ENCODE measurements around the gene PPM1L. TPM values are rescaled to one million over a fixed set of nuclear protein-coding genes. Genes with fewer than 3 reads are reported as not detected.

Gene PPM1L
- total and polyA plus RNA-seq, 8 donors, result 5.1 to 12.7 (median 5.4) TPM

DNA sequence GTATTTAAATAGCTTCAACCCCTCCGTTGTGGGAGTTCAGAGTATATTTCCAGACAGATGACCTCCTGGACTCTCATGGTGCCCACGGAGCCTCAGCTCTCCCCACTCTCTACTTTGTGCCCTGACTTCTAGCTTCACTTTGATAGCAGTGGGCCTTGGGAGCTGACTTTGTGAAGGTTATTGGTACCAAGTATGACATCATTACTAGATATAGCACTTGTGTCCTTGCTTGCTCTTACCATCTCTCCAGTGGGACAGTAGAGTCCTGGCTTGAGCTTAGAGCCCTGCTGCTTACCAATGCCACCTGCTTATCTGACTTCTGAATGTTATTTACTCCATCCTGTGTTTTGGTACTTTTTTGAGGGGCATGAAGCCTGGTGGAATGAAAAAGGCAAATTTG is 53.4 kb downstream of the PPM1L start:
- Histone ChIP-seq H3K4me1 (no peaks in the 10 kb centered on the region), H3K36me3 (no peaks in the 10 kb centered on the region), H3K9me3 (no peaks in the 10 kb centered on the region), H3K27me3 (no peaks in the 10 kb centered on the region), H3K27ac (no peak overlapping the region), H3K4me3 (no peak overlapping the region)
- TF ChIP-seq, protein P1, sequence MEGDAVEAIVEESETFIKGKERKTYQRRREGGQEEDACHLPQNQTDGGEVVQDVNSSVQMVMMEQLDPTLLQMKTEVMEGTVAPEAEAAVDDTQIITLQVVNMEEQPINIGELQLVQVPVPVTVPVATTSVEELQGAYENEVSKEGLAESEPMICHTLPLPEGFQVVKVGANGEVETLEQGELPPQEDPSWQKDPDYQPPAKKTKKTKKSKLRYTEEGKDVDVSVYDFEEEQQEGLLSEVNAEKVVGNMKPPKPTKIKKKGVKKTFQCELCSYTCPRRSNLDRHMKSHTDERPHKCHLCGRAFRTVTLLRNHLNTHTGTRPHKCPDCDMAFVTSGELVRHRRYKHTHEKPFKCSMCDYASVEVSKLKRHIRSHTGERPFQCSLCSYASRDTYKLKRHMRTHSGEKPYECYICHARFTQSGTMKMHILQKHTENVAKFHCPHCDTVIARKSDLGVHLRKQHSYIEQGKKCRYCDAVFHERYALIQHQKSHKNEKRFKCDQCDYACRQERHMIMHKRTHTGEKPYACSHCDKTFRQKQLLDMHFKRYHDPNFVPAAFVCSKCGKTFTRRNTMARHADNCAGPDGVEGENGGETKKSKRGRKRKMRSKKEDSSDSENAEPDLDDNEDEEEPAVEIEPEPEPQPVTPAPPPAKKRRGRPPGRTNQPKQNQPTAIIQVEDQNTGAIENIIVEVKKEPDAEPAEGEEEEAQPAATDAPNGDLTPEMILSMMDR (IDR thresholded peaks at IDR 0.05), result no peak
- no peak for ATAC-seq
- no peak for DNase-seq
- intact Hi-C loops (cut with DNase I), result no loop called here

- intact Hi-C loops (cut with DNase I), result no loop called here
- H3K4me3 ChIP-seq, result no peak overlapping the region
- H3K9me3 ChIP-seq, result no peaks in the 10 kb centered on the region
- no peaks in the 10 kb centered on the region for H3K27me3 ChIP-seq
- H3K4me1 ChIP-seq, result no peaks in the 10 kb centered on the region
- TF ChIP-seq, protein P1 (IDR thresholded peaks at IDR 0.05), result no peak
- no peak overlapping the region for H3K27ac ChIP-seq
- no peak for ATAC-seq
- no peaks in the 10 kb centered on the region for H3K36me3 ChIP-seq
- DNase-seq, result no peak
These were observed 54.6 kb downstream of the PPM1L start for GRCh38 chr3:160810362-160811236.

DNA sequence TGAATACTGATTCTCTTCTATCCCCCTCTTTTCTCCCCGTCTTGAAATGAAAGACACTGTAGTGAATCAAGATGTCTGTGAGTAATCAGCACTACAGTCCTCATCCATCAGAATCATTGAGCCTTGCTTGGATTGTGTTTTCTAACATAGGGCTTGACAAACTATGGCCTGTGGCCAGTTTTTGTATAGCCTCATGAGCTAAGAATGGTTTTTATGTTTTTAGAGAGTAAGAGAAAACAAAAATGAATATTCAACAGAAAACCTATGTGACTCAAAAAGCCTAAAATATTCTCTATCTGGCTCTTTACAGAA is 55.2 kb downstream of the PPM1L start:
- intact Hi-C loops (cut with DNase I), result no loop called here
- TF ChIP-seq, protein P1 (IDR thresholded peaks at IDR 0.05), result no peak

DNA sequence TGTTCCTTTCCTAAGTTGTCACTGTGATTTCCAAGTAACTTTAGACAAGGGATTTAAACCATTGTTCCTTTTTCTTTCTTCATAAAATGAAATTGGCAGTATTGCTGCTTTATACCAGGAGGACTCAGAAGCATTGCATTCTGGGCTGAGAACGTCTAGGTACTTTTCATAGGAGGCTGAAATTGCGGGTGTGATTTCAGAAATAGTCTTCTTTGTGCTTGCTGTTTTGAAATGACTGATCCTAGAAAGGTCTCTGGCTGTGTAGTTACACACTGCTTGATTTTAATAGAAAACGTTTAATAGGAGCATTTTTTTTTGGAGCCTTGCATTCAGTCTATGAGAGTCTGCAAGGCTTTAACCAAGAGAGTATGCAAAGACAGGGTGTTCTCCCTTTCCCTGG is 56.3 kb downstream of the PPM1L start:
- Histone ChIP-seq H3K4me1 (no peaks in the 10 kb centered on the region), H3K27ac (no peak overlapping the region), H3K9me3 (no peaks in the 10 kb centered on the region), H3K36me3 (no peaks in the 10 kb centered on the region), H3K27me3 (no peaks in the 10 kb centered on the region), H3K4me3 (no peak overlapping the region)
- ATAC-seq (no peak), DNase-seq (no peak)
- TF ChIP-seq, protein P1 (IDR thresholded peaks at IDR 0.05), result no peak
- intact Hi-C loops (cut with DNase I), result no loop called here

More for the DNA sequence above, 55.2 kb downstream of the PPM1L start:
- H3K9me3 ChIP-seq, result no peaks in the 10 kb centered on the region
- H3K4me3 ChIP-seq, result no peak overlapping the region
- DNase-seq, result no peak
- H3K36me3 ChIP-seq, result no peaks in the 10 kb centered on the region
- H3K27ac ChIP-seq, result no peak overlapping the region
- H3K27me3 ChIP-seq, result no peaks in the 10 kb centered on the region
- H3K4me1 ChIP-seq, result no peaks in the 10 kb centered on the region
- ATAC-seq, result no peak

DNA sequence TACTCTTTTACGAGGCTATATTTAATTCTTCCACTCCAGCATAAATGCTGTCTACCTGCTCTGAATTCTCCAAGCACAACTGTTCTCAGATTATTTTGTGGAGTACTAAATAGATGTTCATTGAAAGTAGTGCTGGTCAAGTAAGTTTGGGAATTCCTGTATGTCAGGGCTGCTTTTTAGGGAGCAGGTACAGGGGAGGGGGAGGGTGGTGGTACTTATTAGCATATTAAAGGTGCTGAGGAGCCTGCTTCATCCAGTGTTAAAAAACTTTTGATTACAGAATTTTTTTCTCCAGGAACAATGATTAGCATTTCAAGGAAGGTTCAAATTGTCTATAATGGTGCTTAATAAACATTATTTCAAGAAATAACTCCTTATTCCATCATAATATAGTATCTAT is 59.2 kb downstream of the PPM1L start:
- no peak for ATAC-seq
- TF ChIP-seq, protein P1 (IDR thresholded peaks at IDR 0.05), result no peak

More for the DNA sequence above, 59.2 kb downstream of the PPM1L start:
- no peak for DNase-seq
- intact Hi-C loops (cut with DNase I), result no loop called here
- Histone ChIP-seq H3K36me3 (no peaks in the 10 kb centered on the region), H3K4me3 (no peak overlapping the region), H3K9me3 (no peaks in the 10 kb centered on the region), H3K4me1 (no peaks in the 10 kb centered on the region), H3K27ac (no peak overlapping the region), H3K27me3 (no peaks in the 10 kb centered on the region)

Data from left lung (tissue), 10 donors.